HL-60 (cell line): ENCODE data around the gene PRAC2.

Source experiments
- DNase-seq, 2 experiments: peaks; one replicate each; pipeline ENCODE4 v3.0.0-alpha.2; 2010 to 2020; ENCODE audit warnings: low read depth in 1 of 2, low spot score in 1 of 2
- H3K27ac ChIP-seq: fragments of 250-450 bp; sonication (Bioruptor Pico); replicated peaks from 2 replicates; pipeline ENCODE4 v1.5.1; 2020; ENCODE audit warnings: mild to moderate bottlenecking, moderate library complexity
- H3K27me3 ChIP-seq: fragments of 250-450 bp; sonication (Bioruptor Pico); 2 replicates; pipeline ENCODE4 v1.5.1; 2021; ENCODE audit warnings: mild to moderate bottlenecking, moderate library complexity; ENCODE audit not compliant: insufficient read depth, poor library complexity, severe bottlenecking
- H3K4me3 ChIP-seq: replicated peaks from 2 replicates; pipeline ENCODE4 v1.5.1; 2011; ENCODE audit warnings: mild to moderate bottlenecking, control low read depth, low read length; ENCODE audit not compliant: insufficient read depth
- GABPA ChIP-seq: IDR thresholded peaks from 2 replicates; pipeline ENCODE4 v1.6.1; 2012; ENCODE audit warnings: low read depth
- POLR2AphosphoS5 ChIP-seq: IDR thresholded peaks from 2 replicates; pipeline ENCODE4 v1.6.1; 2012; ENCODE audit warnings: low read depth
- REST ChIP-seq: IDR thresholded peaks from 2 replicates; pipeline ENCODE4 v1.6.1; 2012; ENCODE audit warnings: low read depth; ENCODE audit not compliant: insufficient replicate concordance
- SPI1 ChIP-seq: IDR thresholded peaks from 2 replicates; pipeline ENCODE4 v1.6.1; 2012; ENCODE audit warnings: low read depth, mild to moderate bottlenecking, borderline replicate concordance
- TF ChIP-seq, protein P1 (sequence below): IDR thresholded peaks from one replicate; pipeline ENCODE4 v1.5.1; 2011; ENCODE audit warnings: low read length, control low read depth, inconsistent platforms; ENCODE audit not compliant: insufficient read depth

Gene PRAC2

DNA sequence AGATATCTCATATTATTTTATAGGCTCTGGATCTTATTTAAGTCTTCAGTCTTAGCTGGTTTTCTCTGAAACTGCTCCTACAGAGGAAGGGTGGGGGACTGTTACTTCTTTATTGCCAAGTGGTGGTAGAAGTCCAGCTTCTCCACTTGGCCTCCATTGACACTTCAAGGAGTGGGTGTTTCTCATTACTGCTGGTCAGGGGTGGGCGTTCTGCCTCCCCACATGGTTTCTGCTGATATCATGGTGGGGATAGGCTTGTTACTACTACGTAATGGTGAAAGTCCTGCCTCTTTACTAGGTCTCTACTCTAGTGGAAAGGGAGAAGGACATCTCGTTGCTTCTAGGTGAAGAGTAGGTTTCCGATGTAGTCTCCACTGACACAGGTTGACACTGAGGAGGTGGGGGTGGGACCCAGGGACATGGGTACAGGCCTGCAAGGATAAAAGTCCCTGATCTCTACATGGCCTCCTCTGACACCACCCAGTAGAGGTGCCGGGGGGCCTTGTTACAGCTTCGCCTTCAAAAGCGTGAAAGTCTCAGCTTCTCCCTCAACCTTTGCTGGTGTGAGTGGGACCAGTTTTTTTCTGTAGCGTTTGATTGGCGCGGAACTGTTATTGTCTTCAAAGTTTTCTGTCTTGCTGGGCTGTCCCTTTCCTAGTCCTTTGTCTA, 21.0 kb upstream of the PRAC2 start:
- Histone ChIP-seq H3K27me3 (peaks cover 19% of the 10 kb centered on the region), H3K4me3 (no peak overlapping the region), H3K27ac (no peak overlapping the region)
- no peak for DNase-seq
- no peak for TF ChIP-seq REST
- no peak for TF ChIP-seq GABPA
- no peak for TF ChIP-seq SPI1
- no peak for TF ChIP-seq POLR2AphosphoS5
- TF ChIP-seq, protein P1, sequence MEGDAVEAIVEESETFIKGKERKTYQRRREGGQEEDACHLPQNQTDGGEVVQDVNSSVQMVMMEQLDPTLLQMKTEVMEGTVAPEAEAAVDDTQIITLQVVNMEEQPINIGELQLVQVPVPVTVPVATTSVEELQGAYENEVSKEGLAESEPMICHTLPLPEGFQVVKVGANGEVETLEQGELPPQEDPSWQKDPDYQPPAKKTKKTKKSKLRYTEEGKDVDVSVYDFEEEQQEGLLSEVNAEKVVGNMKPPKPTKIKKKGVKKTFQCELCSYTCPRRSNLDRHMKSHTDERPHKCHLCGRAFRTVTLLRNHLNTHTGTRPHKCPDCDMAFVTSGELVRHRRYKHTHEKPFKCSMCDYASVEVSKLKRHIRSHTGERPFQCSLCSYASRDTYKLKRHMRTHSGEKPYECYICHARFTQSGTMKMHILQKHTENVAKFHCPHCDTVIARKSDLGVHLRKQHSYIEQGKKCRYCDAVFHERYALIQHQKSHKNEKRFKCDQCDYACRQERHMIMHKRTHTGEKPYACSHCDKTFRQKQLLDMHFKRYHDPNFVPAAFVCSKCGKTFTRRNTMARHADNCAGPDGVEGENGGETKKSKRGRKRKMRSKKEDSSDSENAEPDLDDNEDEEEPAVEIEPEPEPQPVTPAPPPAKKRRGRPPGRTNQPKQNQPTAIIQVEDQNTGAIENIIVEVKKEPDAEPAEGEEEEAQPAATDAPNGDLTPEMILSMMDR, result no peak

DNA sequence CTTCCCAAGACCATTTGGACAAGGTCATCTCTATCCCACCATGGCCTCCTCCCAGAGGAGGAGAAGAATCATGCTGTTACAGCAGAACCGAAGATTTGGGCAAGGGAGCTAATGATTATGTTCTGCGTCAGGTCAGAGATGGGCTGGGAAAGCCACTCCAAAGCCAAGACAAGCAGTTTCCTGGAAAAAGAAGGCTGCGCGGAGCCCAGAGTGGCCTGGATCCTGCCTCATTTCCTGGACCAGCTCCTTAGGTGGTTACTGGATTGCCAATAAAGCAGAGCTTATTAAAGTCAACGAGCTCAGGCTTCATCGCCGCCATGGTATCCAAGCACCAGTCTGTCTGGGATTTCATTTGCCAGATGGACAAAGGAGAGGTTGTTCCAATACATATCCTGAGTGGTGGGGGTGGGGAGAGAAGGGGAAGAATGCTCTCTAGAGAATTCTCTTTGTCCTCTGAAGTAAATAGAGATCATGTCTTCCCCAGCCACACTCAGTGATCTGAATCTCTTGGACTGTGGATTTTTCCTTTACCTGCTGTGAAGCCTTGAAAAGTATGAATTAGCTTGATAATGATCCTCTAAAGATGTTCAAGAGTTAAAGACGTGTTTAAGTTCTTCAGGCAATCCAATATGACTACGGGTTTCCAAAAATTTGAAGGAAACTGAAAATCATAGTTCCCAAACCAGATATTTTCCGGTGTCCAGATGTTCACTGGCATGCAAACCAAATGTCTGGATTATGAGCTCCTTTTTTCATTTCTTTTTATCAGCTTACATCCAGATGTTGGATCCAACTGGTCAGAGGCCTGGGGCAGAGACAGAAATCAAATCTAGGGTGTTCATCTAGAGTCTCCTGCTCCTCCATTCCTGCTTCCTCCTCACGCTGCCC, 18.4 kb upstream of the PRAC2 start:
- TF ChIP-seq, protein P1, result no peak
- no peak for TF ChIP-seq GABPA
- TF ChIP-seq SPI1, result no peak
- no peak for TF ChIP-seq REST
- TF ChIP-seq POLR2AphosphoS5, result no peak
- H3K27me3 ChIP-seq, result peaks cover 21% of the 10 kb centered on the region
- DNase-seq, result no peak
- H3K27ac ChIP-seq, result no peak overlapping the region
- H3K4me3 ChIP-seq, result no peak overlapping the region

DNA sequence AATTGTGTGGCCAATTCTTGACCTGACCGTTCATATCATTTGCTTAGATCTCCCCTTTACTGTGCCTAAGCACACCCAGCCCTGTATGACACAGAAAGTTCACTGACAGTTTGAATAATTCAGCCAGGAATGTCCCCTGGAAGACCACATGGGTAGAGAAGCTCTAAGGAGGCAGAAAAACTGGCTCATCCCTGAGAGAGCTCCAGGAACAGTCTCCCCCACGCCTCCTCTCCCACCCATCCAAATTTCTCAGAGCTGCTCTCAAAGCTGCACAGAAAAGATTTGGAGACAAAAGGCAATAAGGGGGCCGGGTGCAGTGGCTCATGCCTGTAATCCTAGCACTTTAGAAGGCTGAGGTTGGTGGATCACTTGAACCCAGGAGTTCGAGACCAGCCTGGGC, 11.9 kb upstream of the PRAC2 start:
- Histone ChIP-seq H3K27ac (no peak overlapping the region), H3K27me3 (peaks cover 25% of the 10 kb centered on the region), H3K4me3 (no peak overlapping the region)
- TF ChIP-seq, protein P1, result no peak
- TF ChIP-seq SPI1, result no peak
- TF ChIP-seq POLR2AphosphoS5, result no peak
- TF ChIP-seq GABPA, result no peak
- TF ChIP-seq REST, result no peak
- DNase-seq, result no peak
